Cardiac muscle cell (in vitro differentiated cells and primary cell): Measurements from ENCODE around the gene HYAL4. TPM values are rescaled to one million over a fixed set of nuclear protein-coding genes. Genes with fewer than 3 reads are reported as not detected.
"Not testable (repeated sequence)": the region's sequence is repeated elsewhere in the genome, so short reads cannot be mapped to it uniquely, and the experiment has no call there.

Source experiments
- DNase-seq, 2 donors: peaks; one replicate each; pipeline versions ENCODE4 v3.0.0 to v3.0.0-alpha.2; 2010 to 2017; ENCODE audit warnings: low read depth in 1 of 2, low spot score in 1 of 2
- H3K27ac ChIP-seq: fragments of 200-600 bp; sonication (generic); 2 replicates; pipeline ENCODE4 v1.5.1; 2016
- H3K27me3 ChIP-seq: fragments of 200-600 bp; sonication (generic); 2 replicates; pipeline ENCODE4 v1.6.0; 2016; ENCODE audit warnings: control low read depth
- H3K36me3 ChIP-seq: fragments of 200-600 bp; sonication (generic); 2 replicates; pipeline ENCODE4 v1.5.1; 2016; ENCODE audit warnings: control low read depth
- H3K4me1 ChIP-seq: fragments of 200-600 bp; sonication (generic); 2 replicates; pipeline ENCODE4 v1.8.1; 2017; ENCODE audit warnings: low read depth, mild to moderate bottlenecking, mixed run types
- H3K4me3 ChIP-seq: fragments of 200-600 bp; sonication (generic); 2 replicates; pipeline ENCODE4 v1.5.1; 2016; ENCODE audit warnings: mild to moderate bottlenecking
- H3K9me3 ChIP-seq: fragments of 200-600 bp; sonication (generic); 2 replicates; pipeline ENCODE4 v1.5.1; 2017; ENCODE audit warnings: low read depth, mild to moderate bottlenecking, control low read depth
- CTCF ChIP-seq: IDR thresholded peaks from 2 replicates; pipeline ENCODE4 v1.5.1; 2012; ENCODE audit warnings: low read depth, mild to moderate bottlenecking, low read length
- polyA plus RNA-seq: library from polyadenylated mRNA; unstranded; fragments of >200 nt; fragmentation: Nextera tagmentation; extraction: Ambion mirVana; gene quantifications from 2 replicates; pipeline ENCODE4 v1.2.1, GENCODE V29; 2016
- total RNA-seq: library from RNA; depleted of rRNA; stranded (reverse); fragments of >200 nt; gene quantifications from 2 replicates; pipeline ENCODE4 v1.2.3, GENCODE V29; 2016

Gene HYAL4
- total and polyA plus RNA-seq, 2 experiments from 2014 or later, result not detected

GRCh38 chr7:123802249-123802648 is 42.7 kb upstream of the HYAL4 start:
- TF ChIP-seq CTCF, result no peak
- DNase-seq, result no peak
- H3K9me3 ChIP-seq, result no peaks in the 10 kb centered on the region
- H3K36me3 ChIP-seq, result no peaks in the 10 kb centered on the region
- no peak overlapping the region for H3K4me3 ChIP-seq
- peaks cover 15% of the 10 kb centered on the region for H3K4me1 ChIP-seq
- no peaks in the 10 kb centered on the region for H3K27me3 ChIP-seq
- no peak overlapping the region for H3K27ac ChIP-seq

GRCh38 chr7:123805287-123805686 is 39.7 kb upstream of the HYAL4 start:
- no peak overlapping the region for H3K4me3 ChIP-seq
- no peaks in the 10 kb centered on the region for H3K9me3 ChIP-seq
- H3K27me3 ChIP-seq, result no peaks in the 10 kb centered on the region
- TF ChIP-seq CTCF, result no peak
- H3K36me3 ChIP-seq, result no peaks in the 10 kb centered on the region
- H3K27ac ChIP-seq, result no peak overlapping the region
- DNase-seq, result no peak
- no peaks in the 10 kb centered on the region for H3K4me1 ChIP-seq

GRCh38 chr7:123809471-123809870 is 35.5 kb upstream of the HYAL4 start:
- H3K4me1 ChIP-seq, result no peaks in the 10 kb centered on the region
- no peak for DNase-seq
- no peaks in the 10 kb centered on the region for H3K27me3 ChIP-seq
- H3K9me3 ChIP-seq, result no peaks in the 10 kb centered on the region
- no peak for TF ChIP-seq CTCF
- H3K36me3 ChIP-seq, result no peaks in the 10 kb centered on the region
- no peak overlapping the region for H3K4me3 ChIP-seq
- no peak overlapping the region for H3K27ac ChIP-seq

GRCh38 chr7:123811056-123811455 is 33.9 kb upstream of the HYAL4 start:
- peak in 1 of 2 donors; percentile 80 for DNase-seq
- Histone ChIP-seq H3K9me3 (no peaks in the 10 kb centered on the region), H3K4me3 (no peak overlapping the region), H3K27ac (no peak overlapping the region), H3K36me3 (no peaks in the 10 kb centered on the region), H3K4me1 (no peaks in the 10 kb centered on the region), H3K27me3 (no peaks in the 10 kb centered on the region)
- TF ChIP-seq CTCF, result no peak

GRCh38 chr7:123816916-123817315 is 28.1 kb upstream of the HYAL4 start:
- Histone ChIP-seq H3K27me3 (no peaks in the 10 kb centered on the region), H3K27ac (no peak overlapping the region), H3K9me3 (no peaks in the 10 kb centered on the region), H3K4me1 (no peaks in the 10 kb centered on the region), H3K36me3 (no peaks in the 10 kb centered on the region), H3K4me3 (no peak overlapping the region)
- no peak for TF ChIP-seq CTCF
- DNase-seq, result no peak

GRCh38 chr7:123819001-123819400 is 26.0 kb upstream of the HYAL4 start:
- Histone ChIP-seq H3K4me3 (no peak overlapping the region), H3K27me3 (no peaks in the 10 kb centered on the region), H3K36me3 (no peaks in the 10 kb centered on the region), H3K9me3 (no peaks in the 10 kb centered on the region), H3K4me1 (no peaks in the 10 kb centered on the region), H3K27ac (no peak overlapping the region)
- no peak for DNase-seq
- TF ChIP-seq CTCF, result no peak

- H3K4me3 ChIP-seq, H3K27ac ChIP-seq, DNase-seq, H3K4me1 ChIP-seq, H3K9me3 ChIP-seq, H3K36me3 ChIP-seq, H3K27me3 ChIP-seq: not testable (repeated sequence)
Measured at GRCh38 chr7:123819795-123820194, 25.2 kb upstream of the HYAL4 start.
